Renal cortical epithelial cell (primary cell): ENCODE results near the gene SESN3. TPM values are rescaled to one million over a fixed set of nuclear protein-coding genes. Genes with fewer than 3 reads are reported as not detected.
A peak's percentile ranks its signal among the peaks of the same experiment; 100 is the strongest.
"Not testable (repeated sequence)": the region's sequence is repeated elsewhere in the genome, so short reads cannot be mapped to it uniquely, and the experiment has no call there.

Experiments used
- DNase-seq: peaks from one replicate; pipeline ENCODE4 v3.0.0-alpha.2; 2011; ENCODE audit warnings: low read depth
- total RNA-seq: library from RNA; depleted of rRNA; stranded (reverse); fragments of >200 nt; gene quantifications from 2 replicates; pipeline ENCODE4 v1.2.3, GENCODE V29; 2014

The SESN3 gene
- 3.6 and 26.0 TPM in 2 replicates for total RNA-seq

DNA sequence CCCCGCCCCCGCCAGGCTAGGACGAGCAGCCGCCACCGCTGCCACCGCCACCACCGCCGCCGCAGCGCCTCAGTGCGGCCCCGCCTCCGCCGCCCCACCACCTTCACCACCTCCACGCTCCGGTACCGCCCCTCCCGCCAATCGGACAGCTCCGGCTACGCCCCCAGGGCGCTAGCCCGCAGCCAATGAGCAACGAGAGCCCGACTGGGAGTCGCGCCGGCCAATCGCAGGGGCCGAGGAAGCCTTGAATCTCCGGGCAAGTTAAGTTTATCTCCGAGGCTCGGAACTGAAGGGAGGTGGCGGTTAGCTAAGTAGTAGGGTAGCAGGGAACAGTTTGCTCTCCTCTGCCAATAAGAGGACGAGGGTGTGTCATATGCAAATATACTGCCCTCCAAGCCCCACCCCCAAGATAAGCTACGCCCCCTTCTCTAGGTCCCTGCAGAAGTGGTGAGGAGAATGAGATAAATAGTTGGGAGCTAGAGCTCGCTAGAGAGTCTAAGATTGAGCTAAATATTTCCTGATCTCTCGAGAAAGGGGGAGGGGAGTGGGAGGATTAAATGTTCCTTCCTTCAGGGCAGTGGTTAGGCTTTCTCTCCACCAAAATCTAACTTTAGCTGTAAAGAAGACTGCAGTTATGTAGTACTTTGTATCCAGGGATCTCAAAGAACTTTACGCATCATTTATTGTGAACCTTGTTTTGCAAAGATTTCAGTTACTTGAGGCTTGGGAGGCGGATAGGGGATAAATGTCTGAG is at the start of gene SESN3:
SESN3 (minus strand) TSS at position 76 of the 754 bp plus-strand sequence. CDS start 342 bp downstream, outside the sequence.
- DNase-seq: peak; percentile 100

DNA sequence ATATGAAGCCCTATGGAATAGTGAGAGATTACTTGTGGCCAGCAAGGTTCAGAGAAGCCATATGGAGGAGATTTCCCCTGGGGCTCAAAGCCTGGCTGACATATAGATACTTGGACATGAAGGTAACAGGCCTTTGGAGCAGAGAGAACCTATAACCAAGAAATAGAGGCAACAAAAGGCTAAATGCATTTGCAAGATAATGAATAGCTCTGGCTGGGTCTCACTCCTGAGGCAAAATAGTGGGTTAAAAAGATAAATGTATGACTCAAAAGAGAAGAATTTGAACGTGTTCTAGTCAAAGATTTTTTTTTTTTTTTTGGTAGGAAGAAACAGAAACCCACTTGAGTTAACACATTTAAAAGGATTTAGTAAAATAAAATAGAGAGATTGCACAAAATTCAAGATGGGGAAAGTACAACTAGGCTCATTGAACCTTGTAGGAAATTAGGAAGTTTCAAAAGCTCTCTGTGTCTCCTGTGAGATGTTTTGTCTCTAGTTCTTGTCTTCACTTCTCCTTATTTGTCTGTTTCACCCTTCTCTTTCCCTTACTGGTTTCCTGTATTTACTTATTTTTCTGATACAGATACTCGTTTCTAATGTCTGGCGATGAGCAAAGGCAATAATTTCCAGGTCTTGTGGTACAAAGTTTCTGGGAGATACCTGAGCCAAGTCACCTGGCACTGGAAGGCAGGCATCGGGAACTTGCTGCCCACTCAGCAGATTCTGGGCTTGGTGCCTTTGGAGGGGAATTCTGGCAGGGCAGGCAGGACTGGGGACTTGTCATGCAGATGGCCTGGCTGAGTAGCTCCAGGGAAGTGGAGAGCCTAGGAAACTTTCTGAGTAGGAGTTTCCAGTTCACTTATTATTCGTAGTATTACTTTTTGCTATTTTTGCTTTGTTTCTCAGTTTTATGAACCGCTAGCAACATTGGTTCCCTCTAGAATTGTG is 49.2 kb upstream of the SESN3 start:
- DNase-seq: peak; percentile 62

- no peak for DNase-seq
Measured at GRCh38 chr11:95277868-95278267, 46.9 kb upstream of the SESN3 start.

- no peak for DNase-seq
Measured at GRCh38 chr11:95276139-95276538, 45.1 kb upstream of the SESN3 start.

DNA sequence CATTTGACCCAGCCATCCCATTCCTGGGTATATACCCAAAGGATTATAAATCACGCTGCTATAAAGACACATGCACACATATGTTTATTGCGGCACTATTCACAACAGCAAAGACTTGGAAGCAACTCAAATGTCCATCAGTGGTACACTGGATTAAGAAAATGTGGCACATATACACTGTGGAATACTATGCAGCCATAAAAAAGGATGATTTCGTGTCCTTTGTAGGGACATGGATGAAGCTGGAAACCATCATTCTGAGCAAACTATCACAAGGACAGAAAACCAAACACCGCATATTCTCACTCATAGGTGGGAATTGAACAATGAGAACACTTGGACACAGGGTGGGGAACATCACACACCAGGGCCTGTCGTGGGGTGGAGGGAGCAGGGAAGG is 42.6 kb upstream of the SESN3 start:
- not testable (repeated sequence) for DNase-seq

- no peak for DNase-seq
Measured at GRCh38 chr11:95269036-95269819, 38.2 kb upstream of the SESN3 start.

DNA sequence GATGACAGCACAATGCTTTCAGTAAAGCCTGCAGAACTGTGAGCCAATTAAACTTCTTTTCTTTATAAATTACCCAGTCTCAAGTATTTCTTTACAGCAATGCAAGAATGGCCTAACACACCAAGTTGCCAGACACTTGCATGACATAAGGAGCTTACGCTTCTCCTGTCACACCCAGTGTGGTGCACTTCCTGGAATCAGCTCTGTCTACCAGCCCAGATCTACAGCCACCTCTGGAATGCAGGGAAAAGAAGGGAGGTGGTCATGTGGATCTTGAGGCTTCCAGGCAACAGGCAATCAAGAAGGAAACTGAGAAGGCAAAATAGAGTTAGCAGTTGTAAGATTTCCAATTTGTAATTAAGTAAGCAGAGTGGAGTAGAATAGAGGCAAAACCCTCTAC is 37.4 kb upstream of the SESN3 start:
- DNase-seq: peak; percentile 34

- DNase-seq: peak; percentile 35
Measured at GRCh38 chr11:95267601-95268213, 36.7 kb upstream of the SESN3 start.

DNA sequence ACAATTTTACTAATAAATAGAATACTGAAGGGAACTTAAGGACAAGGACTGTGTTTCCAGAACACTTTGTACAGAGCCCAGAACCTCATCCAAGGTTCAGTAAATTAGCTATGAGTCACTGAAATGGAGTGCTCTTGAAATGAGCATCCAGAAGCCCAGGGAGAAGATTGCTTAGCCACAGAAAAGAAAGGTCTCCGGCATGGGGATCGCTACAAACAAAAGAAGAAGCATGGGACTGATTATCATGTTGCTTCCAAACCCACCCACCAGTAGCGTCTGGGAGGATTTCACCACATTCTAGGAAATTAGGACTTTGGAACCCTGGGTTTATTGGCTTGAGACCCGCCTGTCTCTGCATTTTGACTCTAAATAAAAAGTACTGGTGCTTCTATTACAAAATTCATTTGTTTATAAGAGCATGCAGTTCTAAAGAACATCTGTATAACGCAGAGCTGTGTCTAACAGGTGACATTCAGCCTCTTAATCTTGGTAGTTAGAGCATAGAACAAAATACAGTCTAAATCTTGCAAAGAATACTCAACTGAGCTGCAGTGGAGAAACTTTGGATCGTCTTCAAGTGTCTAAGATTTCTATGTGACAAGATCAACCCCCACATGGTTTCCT is 35.9 kb upstream of the SESN3 start:
- peak; percentile 86 for DNase-seq

DNA sequence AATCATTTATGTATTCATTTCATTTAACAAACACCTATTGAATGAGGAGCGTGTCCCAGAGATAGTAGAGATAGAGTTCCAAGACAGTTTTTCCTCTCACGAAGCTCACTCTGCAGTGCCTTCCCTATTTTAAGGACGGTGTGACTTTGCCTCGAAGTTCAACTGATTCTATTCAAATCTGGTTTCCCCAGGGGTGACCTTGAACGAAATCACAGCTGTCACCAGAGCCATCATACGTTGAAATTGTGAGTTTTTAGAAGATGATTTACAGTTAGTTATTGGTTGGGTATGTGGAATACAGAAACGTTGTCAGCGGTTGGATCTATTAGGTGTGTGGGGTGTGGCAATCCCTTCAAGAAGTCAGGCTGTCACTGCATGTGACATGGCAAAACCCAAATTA is 33.9 kb upstream of the SESN3 start:
- no peak for DNase-seq

- DNase-seq: no peak
Measured at GRCh38 chr11:95262994-95263765, 32.2 kb upstream of the SESN3 start.

GRCh38 chr11:95257456-95257971 is 26.5 kb upstream of the SESN3 start:
- no peak for DNase-seq

- peak; percentile 74 for DNase-seq
Measured at GRCh38 chr11:95256321-95256779, 25.3 kb upstream of the SESN3 start.

DNA sequence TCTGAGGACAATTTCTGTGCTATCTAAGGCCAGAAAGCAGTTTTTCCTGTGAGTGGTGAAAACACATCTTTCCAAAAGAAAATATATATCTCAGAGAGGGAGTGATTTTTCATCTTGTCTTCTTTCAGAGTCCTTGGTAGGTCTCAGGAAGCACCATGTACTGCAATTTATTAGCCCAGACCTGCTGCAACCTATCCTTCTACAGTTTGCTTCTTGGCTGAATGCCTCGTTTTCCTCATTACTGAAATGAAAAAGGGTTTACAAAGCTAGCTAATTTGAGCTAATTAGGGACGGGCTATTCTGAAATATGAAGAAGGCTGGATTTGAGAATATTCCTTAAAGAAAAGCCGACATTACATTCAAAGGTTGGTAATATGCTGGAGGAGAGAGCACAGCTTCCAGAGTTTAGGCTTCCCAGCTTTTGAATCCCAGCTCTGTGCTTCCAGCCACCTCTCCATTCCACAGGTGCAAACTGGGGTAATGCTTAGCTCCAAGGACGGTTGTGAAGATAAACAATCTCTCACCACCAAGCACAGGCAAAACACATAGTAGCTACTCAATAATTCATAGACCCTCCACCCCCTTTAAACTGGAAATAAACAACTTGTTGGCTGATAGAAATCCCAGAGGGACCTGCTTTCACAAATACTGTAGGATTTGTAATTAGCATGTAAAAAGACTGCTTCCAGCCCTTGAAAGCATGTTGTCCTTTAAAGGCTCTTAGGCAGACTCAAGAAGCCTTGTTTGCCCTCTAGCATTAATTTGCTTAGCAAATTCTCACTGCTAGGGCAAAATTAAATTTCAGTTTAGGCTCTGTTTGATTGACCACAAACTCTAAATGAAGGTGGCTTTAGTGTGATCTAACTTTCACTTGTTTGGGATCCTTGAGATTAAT is 24.5 kb upstream of the SESN3 start:
- no peak for DNase-seq

DNA sequence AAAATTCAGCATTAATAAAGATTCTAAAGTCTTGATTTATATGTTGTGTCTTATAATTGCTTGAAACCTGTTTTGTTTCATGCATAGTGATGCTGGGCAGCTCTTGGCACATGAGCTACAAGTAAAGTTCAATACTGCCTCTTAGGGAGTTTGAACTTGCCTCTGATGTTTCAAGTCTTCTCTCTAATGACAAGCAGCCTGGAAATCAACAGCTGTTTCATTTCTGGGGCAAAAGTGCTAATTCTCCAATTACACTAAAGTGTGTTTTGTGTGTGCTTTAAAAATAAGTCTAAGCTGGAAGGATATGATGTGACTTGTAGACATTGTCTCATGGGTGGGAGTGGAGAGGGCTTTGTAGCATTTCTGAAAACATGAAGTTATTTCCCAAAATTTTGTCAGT is 23.7 kb upstream of the SESN3 start:
- DNase-seq: no peak

- peak; percentile 91 for DNase-seq
Measured at GRCh38 chr11:95254131-95254704, 23.2 kb upstream of the SESN3 start.

GRCh38 chr11:95253141-95253540 is 22.1 kb upstream of the SESN3 start:
- DNase-seq: no peak

GRCh38 chr11:95252586-95252985 is 21.6 kb upstream of the SESN3 start:
- no peak for DNase-seq
